ENCODE results near the gene SLC18A3. TPM values are rescaled to one million over a fixed set of nuclear protein-coding genes. Genes with fewer than 3 reads are reported as not detected.

Gene SLC18A3
- total RNA-seq, 4 donors from 2014 or later = 0.42 to 1.7 (median 0.81) TPM

- Histone ChIP-seq H3K36me3 (no peaks in the 10 kb centered on the region), H3K27ac (replicated peaks in 1 of 4) (no peak overlapping the region), H3K4me1 (peaks cover 5 to 49% (median 33%) of the 10 kb centered on the region in 4 donors), H3K9me3 (no peaks in the 10 kb centered on the region), H3K4me3 (no peak overlapping the region), H3K27me3 (peaks cover 0 to 100% (median 54%) of the 10 kb centered on the region in 4 donors)
- intact Hi-C loops (cut with DNase I) = no loop called here
- 4% methylated on average over 13 of the region's 29 CpGs for WGBS
- TF ChIP-seq POLR2AphosphoS5 (IDR thresholded peaks at IDR 0.05) = no peak
- no peak for TF ChIP-seq EP300 (IDR thresholded peaks at IDR 0.05)
- no peak for TF ChIP-seq CTCF (IDR thresholded peaks at IDR 0.05)
- TF ChIP-seq POLR2A (IDR thresholded peaks at IDR 0.05; ENCODE audit: low read depth) = no peak
- DNase-seq (ENCODE audit: extremely low spot score) = no peak
Observed at GRCh38 chr10:49612513-49613164, 2.5 kb downstream of the SLC18A3 start.

DNA sequence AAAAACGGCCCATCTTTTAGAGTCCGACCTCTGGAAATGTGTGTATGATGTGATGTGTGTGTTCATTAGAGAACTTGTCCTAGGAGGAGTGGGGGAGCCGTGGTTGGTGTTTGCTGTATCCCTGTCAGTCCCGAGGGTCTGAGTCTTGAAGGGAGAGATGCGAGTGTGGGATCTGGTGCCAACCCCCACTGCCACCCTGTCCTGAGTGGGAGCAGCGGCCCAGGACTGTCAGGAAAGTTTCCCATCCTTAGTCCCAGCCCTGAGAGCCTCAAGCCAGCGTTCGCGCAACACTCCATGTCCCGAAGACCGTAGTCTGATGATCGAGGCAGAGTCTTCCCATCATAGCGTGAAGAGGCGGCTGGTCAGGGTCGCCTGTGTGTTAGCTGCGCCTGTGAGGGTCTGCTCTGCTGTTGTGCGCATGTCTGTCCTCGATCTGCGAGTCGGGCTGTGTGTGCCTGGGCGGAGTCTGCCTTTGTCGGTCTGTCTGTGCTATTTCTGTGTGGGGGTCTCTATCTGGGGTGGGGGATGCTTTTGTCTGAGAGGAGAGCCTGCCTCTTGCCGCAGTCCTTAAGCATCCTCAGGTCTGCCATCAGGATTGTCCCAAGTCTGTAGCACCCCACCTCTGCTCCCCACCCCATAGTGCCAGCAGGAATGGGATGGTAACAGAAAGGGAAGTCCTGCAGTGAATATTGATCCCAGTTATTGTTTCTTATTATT, 3.2 kb downstream of the SLC18A3 start:
- Histone ChIP-seq H3K36me3 (no peaks in the 10 kb centered on the region), H3K27ac (replicated peaks in 1 of 4) (no peak overlapping the region), H3K27me3 (peaks cover 0 to 100% (median 51%) of the 10 kb centered on the region in 4 donors), H3K4me3 (no peak overlapping the region), H3K9me3 (no peaks in the 10 kb centered on the region), H3K4me1 (peaks cover 5 to 49% (median 33%) of the 10 kb centered on the region in 4 donors)
- intact Hi-C loops (cut with DNase I) = no loop called here
- 6% methylated on average over 10 of the region's 23 CpGs for WGBS
- no peak for DNase-seq (ENCODE audit: extremely low spot score)
- TF ChIP-seq CTCF (IDR thresholded peaks at IDR 0.05) (no peak), EP300 (IDR thresholded peaks at IDR 0.05) (no peak), POLR2AphosphoS5 (IDR thresholded peaks at IDR 0.05) (no peak), POLR2A (IDR thresholded peaks at IDR 0.05; ENCODE audit: low read depth) (no peak)

GRCh38 chr10:49613882-49614241, 3.8 kb downstream of the SLC18A3 start, which contains the start of gene CHAT:
CHAT (plus strand) TSS chr10:49614037; CDS start chr10:49614190, 153 bp downstream.
- peaks cover 5 to 47% (median 33%) of the 10 kb centered on the region in 4 donors for H3K4me1 ChIP-seq
- 5% methylated on average over 10 of the region's 10 CpGs for WGBS
- intact Hi-C loops (cut with DNase I) = no loop called here
- H3K9me3 ChIP-seq = no peaks in the 10 kb centered on the region
- H3K27me3 ChIP-seq = peaks cover 0 to 100% (median 47%) of the 10 kb centered on the region in 4 donors
- no peak for DNase-seq (ENCODE audit: extremely low spot score)
- H3K4me3 ChIP-seq = no peak within 1 kb of the TSS
- no peaks in the 10 kb centered on the region for H3K36me3 ChIP-seq
- no peak for TF ChIP-seq EP300 (IDR thresholded peaks at IDR 0.05)
- TF ChIP-seq CTCF (IDR thresholded peaks at IDR 0.05) = no peak
- TF ChIP-seq POLR2AphosphoS5 (IDR thresholded peaks at IDR 0.05) = no peak
- TF ChIP-seq POLR2A (IDR thresholded peaks at IDR 0.05; ENCODE audit: low read depth) = no peak
- H3K27ac ChIP-seq (replicated peaks in 1 of 4) = no peak within 1 kb of the TSS

DNA sequence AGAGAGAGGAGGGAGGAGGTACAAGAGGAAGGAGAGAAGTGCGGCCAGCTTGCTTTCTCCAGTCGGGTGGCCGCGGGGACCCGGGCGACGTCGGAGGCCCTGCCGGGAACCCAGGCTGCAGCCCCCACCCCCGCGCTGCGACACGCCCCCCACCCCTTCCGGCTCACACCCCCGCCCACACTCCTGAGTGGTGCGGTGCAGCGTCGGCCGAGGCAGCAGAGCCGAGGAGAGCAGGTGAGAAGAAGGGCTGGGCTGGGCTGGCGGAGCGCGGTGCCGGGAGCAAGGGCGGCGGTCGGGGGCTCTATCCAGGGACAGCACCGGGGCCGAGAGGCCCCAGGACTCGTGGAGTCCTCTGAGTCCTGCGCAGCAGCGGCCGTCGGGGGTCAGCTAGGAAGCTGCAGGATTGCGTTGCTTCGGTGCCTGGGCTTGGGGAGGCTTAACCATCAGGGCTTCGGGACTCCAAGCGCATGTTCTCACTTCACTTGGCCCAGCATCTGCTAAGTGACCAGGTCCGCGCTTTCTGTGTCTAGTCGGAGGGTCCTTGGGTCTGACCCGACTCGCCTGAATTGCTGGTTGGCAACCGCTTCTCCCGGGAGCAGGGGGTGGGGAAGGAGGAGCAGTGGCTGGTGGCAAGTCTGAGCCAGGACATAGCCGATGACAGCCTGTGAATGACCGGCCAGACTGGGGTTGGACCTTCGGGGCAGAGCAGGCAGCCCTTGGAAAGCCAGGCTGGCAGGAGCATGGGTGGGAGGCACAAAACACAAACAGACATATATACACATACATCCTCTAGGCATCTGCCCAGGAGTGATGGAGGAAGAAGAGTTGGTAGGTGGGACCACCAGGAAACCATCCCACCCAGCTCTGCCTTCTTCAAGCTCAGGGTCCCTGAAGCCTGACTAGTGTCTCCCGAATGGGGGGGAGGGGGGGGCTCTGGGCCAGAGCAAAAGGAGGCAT, 4.4 kb downstream of the SLC18A3 start:
- no peak for TF ChIP-seq POLR2A (IDR thresholded peaks at IDR 0.05; ENCODE audit: low read depth)
- TF ChIP-seq CTCF (IDR thresholded peaks at IDR 0.05) = no peak
- TF ChIP-seq EP300 (IDR thresholded peaks at IDR 0.05) = no peak
- no peak for TF ChIP-seq POLR2AphosphoS5 (IDR thresholded peaks at IDR 0.05)
- 7% methylated on average over 44 of the region's 49 CpGs for WGBS
- Histone ChIP-seq H3K36me3 (no peaks in the 10 kb centered on the region), H3K27ac (replicated peaks in 1 of 4) (no peak overlapping the region), H3K27me3 (peaks cover 0 to 99% (median 43%) of the 10 kb centered on the region in 4 donors), H3K9me3 (no peaks in the 10 kb centered on the region), H3K4me3 (no peak overlapping the region), H3K4me1 (peaks cover 5 to 41% (median 28%) of the 10 kb centered on the region in 4 donors)
- DNase-seq (ENCODE audit: extremely low spot score) = no peak
- intact Hi-C loops (cut with DNase I) = no loop called here

All from esophagus muscularis mucosa (tissue), 4 donors.